ENCODE measurements around the gene NAV2.
"Not testable (repeated sequence)": the region's sequence is repeated elsewhere in the genome, so short reads cannot be mapped to it uniquely, and the experiment has no call there.

The NAV2 gene

DNA sequence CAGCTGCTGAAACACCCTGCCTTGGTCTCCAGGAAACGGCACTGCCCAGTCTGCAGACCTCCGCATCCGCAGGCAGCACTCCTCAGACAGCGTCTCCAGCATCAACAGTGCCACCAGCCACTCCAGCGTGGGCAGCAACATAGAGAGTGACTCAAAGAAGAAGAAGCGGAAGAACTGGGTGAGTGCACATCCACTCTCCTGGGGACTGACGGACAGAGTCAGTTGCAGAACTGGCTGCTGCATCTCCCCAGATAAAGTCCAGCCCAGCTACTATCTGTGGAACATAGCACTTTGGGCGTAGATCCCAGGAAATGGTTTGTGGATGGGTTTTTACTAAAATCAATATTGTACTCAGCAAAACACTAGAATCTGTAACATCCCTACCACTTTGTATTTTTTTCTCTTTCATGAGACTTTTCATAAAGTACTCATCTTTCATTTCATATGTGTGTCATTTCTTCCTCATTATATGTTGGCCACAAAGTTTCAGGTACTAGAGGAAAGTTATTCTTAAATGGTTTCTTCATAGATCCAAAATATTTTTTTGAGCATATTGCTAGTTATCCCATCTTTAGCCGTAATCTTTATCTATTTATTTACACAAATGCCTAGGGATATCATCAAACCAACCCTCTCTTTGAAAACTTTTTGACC is 367.5 kb downstream of the NAV2 start:
- POLR2A ChIA-PET, result no interaction called here
- CTCF ChIA-PET, result no interaction called here
- Histone ChIP-seq H3K27ac (ENCODE audit: insufficient read depth in 1 of 2, low read depth in 1 of 2, low read length in 2 of 2, poor library complexity in 1 of 2, severe bottlenecking in 2 of 2) (no peak overlapping the region), H3K4me1 (ENCODE audit: control extremely low read depth in 1 of 4, control insufficient read depth in 4 of 4, insufficient read depth in 4 of 4, low read length in 3 of 4) (no peaks in the 10 kb centered on the region), H3K9me3 (ENCODE audit: control extremely low read depth in 1 of 5, control insufficient read depth in 4 of 5, insufficient read depth in 2 of 5, low read depth in 1 of 5, low read length in 4 of 5) (peaks cover 0 to 1% (median 0%) of the 10 kb centered on the region in 5 experiments), H3K4me3 (ENCODE audit: control insufficient read depth in 1 of 7, extremely low read depth in 1 of 7, insufficient read depth in 4 of 7, low read depth in 2 of 7, low read length in 6 of 7) (no peak overlapping the region), H3K27me3 (replicated peaks in 2 of 5; ENCODE audit: control insufficient read depth in 4 of 5, insufficient read depth in 5 of 5, low read length in 4 of 5) (peaks cover 0 to 2% (median 0%) of the 10 kb centered on the region in 5 experiments), H3K36me3 (ENCODE audit: control insufficient read depth in 4 of 4, insufficient read depth in 4 of 4, low read length in 3 of 4) (no peaks in the 10 kb centered on the region)
- no peak for DNase-seq
- WGBS (ENCODE audit: insufficient coverage), result 77% methylated on average over 6 of the region's 9 CpGs

DNA sequence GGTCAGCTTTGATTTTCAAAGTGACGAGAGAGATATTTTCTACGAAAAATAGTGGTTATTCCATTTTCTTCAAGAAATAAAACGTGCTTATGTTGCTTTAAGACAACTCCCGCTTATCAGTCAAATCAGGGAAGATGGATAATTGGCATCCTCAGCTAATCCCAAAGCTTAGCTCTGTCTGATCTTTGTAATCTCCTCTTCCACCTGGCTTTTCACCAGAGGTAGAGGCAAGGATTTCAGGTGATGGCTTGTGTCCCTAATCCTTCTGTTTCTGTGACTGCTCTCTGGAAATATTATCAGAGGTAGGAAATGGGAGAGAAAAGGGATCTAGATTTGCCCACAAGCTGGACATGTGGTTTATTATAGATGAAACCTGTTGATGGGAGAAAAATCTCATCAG is 368.7 kb downstream of the NAV2 start:
- WGBS (ENCODE audit: insufficient coverage), result 100% methylated on average over 4 of the region's 4 CpGs
- no peaks in the 10 kb centered on the region for H3K4me1 ChIP-seq (ENCODE audit: control extremely low read depth in 1 of 4, control insufficient read depth in 4 of 4, insufficient read depth in 4 of 4, low read length in 3 of 4)
- CTCF ChIA-PET, result no interaction called here
- POLR2A ChIA-PET, result no interaction called here
- H3K36me3 ChIP-seq (ENCODE audit: control insufficient read depth in 4 of 4, insufficient read depth in 4 of 4, low read length in 3 of 4), result no peaks in the 10 kb centered on the region
- DNase-seq, result no peak
- no peak overlapping the region for H3K4me3 ChIP-seq (ENCODE audit: control insufficient read depth in 1 of 7, extremely low read depth in 1 of 7, insufficient read depth in 4 of 7, low read depth in 2 of 7, low read length in 6 of 7)
- H3K27me3 ChIP-seq (replicated peaks in 2 of 5; ENCODE audit: control insufficient read depth in 4 of 5, insufficient read depth in 5 of 5, low read length in 4 of 5), result peaks cover 0 to 2% (median 0%) of the 10 kb centered on the region in 5 experiments
- H3K27ac ChIP-seq (ENCODE audit: insufficient read depth in 1 of 2, low read depth in 1 of 2, low read length in 2 of 2, poor library complexity in 1 of 2, severe bottlenecking in 2 of 2), result no peak overlapping the region
- H3K9me3 ChIP-seq (ENCODE audit: control extremely low read depth in 1 of 5, control insufficient read depth in 4 of 5, insufficient read depth in 2 of 5, low read depth in 1 of 5, low read length in 4 of 5), result no peaks in the 10 kb centered on the region

DNA sequence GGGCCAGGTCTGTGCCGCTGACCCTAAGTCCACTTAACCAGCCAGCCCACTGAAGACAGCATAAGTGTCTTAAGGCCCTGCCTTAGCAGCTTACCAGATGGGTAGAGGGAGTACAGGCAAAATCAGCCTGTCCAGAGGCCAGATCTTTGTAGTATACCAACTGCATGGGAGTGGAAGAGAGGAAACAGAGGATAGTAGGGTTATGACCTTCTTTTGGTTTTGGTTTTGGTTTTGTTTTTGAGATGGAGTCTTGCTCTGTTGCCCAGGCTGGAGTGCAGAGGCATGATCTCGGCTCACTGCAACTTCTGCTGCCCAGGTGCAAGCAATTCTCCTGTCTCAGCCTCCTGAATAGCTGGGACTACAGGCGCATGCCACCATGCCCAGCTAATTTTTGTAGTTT is 371.2 kb downstream of the NAV2 start:
- H3K4me3 ChIP-seq (ENCODE audit: control insufficient read depth in 1 of 7, extremely low read depth in 1 of 7, insufficient read depth in 4 of 7, low read depth in 2 of 7, low read length in 6 of 7); H3K27ac ChIP-seq (ENCODE audit: insufficient read depth in 1 of 2, low read depth in 1 of 2, low read length in 2 of 2, poor library complexity in 1 of 2, severe bottlenecking in 2 of 2); H3K27me3 ChIP-seq (replicated peaks in 2 of 5; ENCODE audit: control insufficient read depth in 4 of 5, insufficient read depth in 5 of 5, low read length in 4 of 5); CTCF ChIA-PET; DNase-seq; H3K36me3 ChIP-seq (ENCODE audit: control insufficient read depth in 4 of 4, insufficient read depth in 4 of 4, low read length in 3 of 4); H3K4me1 ChIP-seq (ENCODE audit: control extremely low read depth in 1 of 4, control insufficient read depth in 4 of 4, insufficient read depth in 4 of 4, low read length in 3 of 4); H3K9me3 ChIP-seq (ENCODE audit: control extremely low read depth in 1 of 5, control insufficient read depth in 4 of 5, insufficient read depth in 2 of 5, low read depth in 1 of 5, low read length in 4 of 5); POLR2A ChIA-PET: not testable (repeated sequence)
- 83% methylated on average over 1 of the region's 3 CpGs for WGBS (ENCODE audit: insufficient coverage)

GRCh38 chr11:20084921-20085814 is 372.5 kb downstream of the NAV2 start:
- H3K4me3 ChIP-seq (ENCODE audit: control insufficient read depth in 1 of 7, extremely low read depth in 1 of 7, insufficient read depth in 4 of 7, low read depth in 2 of 7, low read length in 6 of 7), result no peak overlapping the region
- H3K4me1 ChIP-seq (ENCODE audit: control extremely low read depth in 1 of 4, control insufficient read depth in 4 of 4, insufficient read depth in 4 of 4, low read length in 3 of 4), result peaks cover 0 to 10% (median 6%) of the 10 kb centered on the region in 4 experiments
- POLR2A ChIA-PET, result no interaction called here
- no peaks in the 10 kb centered on the region for H3K9me3 ChIP-seq (ENCODE audit: control extremely low read depth in 1 of 5, control insufficient read depth in 4 of 5, insufficient read depth in 2 of 5, low read depth in 1 of 5, low read length in 4 of 5)
- H3K27ac ChIP-seq (ENCODE audit: insufficient read depth in 1 of 2, low read depth in 1 of 2, low read length in 2 of 2, poor library complexity in 1 of 2, severe bottlenecking in 2 of 2), result no peak overlapping the region
- WGBS (ENCODE audit: insufficient coverage), result 95% methylated on average over 7 of the region's 8 CpGs
- CTCF ChIA-PET, result no interaction called here
- H3K27me3 ChIP-seq (replicated peaks in 2 of 5; ENCODE audit: control insufficient read depth in 4 of 5, insufficient read depth in 5 of 5, low read length in 4 of 5), result peaks cover 0 to 4% (median 0%) of the 10 kb centered on the region in 5 experiments
- no peak for DNase-seq
- no peaks in the 10 kb centered on the region for H3K36me3 ChIP-seq (ENCODE audit: control insufficient read depth in 4 of 4, insufficient read depth in 4 of 4, low read length in 3 of 4)

DNA sequence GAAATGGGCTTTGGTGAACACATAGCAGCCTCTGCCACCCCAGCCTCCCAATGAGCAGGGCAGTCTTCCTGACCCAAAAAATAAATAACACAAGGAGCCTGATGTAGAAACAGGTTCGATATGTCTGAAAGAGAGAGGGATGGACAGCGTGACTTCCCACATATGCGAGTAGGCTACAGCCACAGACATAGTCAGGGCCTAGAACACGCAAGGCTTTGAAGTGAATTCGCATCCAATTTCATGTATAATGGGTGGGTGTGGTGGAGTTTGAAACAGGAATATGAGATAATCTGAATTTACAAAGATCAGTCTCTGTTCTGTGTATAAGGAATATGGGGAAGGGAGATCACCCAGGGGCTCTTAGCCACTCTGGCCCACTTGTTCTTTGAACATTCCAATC is 373.3 kb downstream of the NAV2 start:
- ChIA-PET POLR2A (no interaction called here), CTCF (no interaction called here)
- Histone ChIP-seq H3K4me1 (ENCODE audit: control extremely low read depth in 1 of 4, control insufficient read depth in 4 of 4, insufficient read depth in 4 of 4, low read length in 3 of 4) (peaks cover 0 to 16% (median 9%) of the 10 kb centered on the region in 4 experiments), H3K4me3 (ENCODE audit: control insufficient read depth in 1 of 7, extremely low read depth in 1 of 7, insufficient read depth in 4 of 7, low read depth in 2 of 7, low read length in 6 of 7) (no peak overlapping the region), H3K36me3 (ENCODE audit: control insufficient read depth in 4 of 4, insufficient read depth in 4 of 4, low read length in 3 of 4) (no peaks in the 10 kb centered on the region), H3K27ac (ENCODE audit: insufficient read depth in 1 of 2, low read depth in 1 of 2, low read length in 2 of 2, poor library complexity in 1 of 2, severe bottlenecking in 2 of 2) (no peak overlapping the region), H3K9me3 (ENCODE audit: control extremely low read depth in 1 of 5, control insufficient read depth in 4 of 5, insufficient read depth in 2 of 5, low read depth in 1 of 5, low read length in 4 of 5) (no peaks in the 10 kb centered on the region), H3K27me3 (replicated peaks in 2 of 5; ENCODE audit: control insufficient read depth in 4 of 5, insufficient read depth in 5 of 5, low read length in 4 of 5) (peaks cover 0 to 4% (median 0%) of the 10 kb centered on the region in 5 experiments)
- no peak for DNase-seq
- WGBS (ENCODE audit: insufficient coverage), result 100% methylated on average over 5 of the region's 5 CpGs

DNA sequence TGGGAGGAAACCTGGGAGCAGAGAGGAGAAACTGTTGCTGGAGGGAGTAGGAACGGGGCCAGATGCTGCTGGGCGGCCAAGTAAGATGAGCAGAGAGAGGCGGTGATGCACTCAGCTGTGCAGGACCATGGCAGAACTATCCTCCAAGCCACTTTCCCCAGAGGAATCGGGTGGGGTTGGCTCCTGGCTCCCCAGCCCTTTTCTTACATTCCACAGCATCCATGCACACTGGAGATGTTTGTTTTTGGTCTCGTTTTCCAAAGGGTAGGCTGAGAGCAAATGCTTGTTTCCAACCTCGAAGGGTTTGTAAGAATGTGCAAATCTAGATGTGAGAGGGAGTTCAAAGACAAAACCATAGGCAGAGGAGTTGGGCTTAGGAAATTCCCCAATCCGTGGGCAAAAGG is 374.5 kb downstream of the NAV2 start:
- DNase-seq, result no peak
- 95% methylated on average over 5 of the region's 7 CpGs for WGBS (ENCODE audit: insufficient coverage)
- POLR2A ChIA-PET, result no interaction called here

More for the DNA sequence above, 374.5 kb downstream of the NAV2 start:
- H3K27ac ChIP-seq (ENCODE audit: insufficient read depth in 1 of 2, low read depth in 1 of 2, low read length in 2 of 2, poor library complexity in 1 of 2, severe bottlenecking in 2 of 2), result no peak overlapping the region
- no peak overlapping the region for H3K4me3 ChIP-seq (ENCODE audit: control insufficient read depth in 1 of 7, extremely low read depth in 1 of 7, insufficient read depth in 4 of 7, low read depth in 2 of 7, low read length in 6 of 7)
- peaks cover 0 to 2% (median 0%) of the 10 kb centered on the region in 5 experiments for H3K27me3 ChIP-seq (replicated peaks in 2 of 5; ENCODE audit: control insufficient read depth in 4 of 5, insufficient read depth in 5 of 5, low read length in 4 of 5)
- CTCF ChIA-PET, result no interaction called here
- H3K9me3 ChIP-seq (ENCODE audit: control extremely low read depth in 1 of 5, control insufficient read depth in 4 of 5, insufficient read depth in 2 of 5, low read depth in 1 of 5, low read length in 4 of 5), result no peaks in the 10 kb centered on the region
- no peaks in the 10 kb centered on the region for H3K36me3 ChIP-seq (ENCODE audit: control insufficient read depth in 4 of 4, insufficient read depth in 4 of 4, low read length in 3 of 4)
- H3K4me1 ChIP-seq (ENCODE audit: control extremely low read depth in 1 of 4, control insufficient read depth in 4 of 4, insufficient read depth in 4 of 4, low read length in 3 of 4), result peaks cover 0 to 16% (median 9%) of the 10 kb centered on the region in 4 experiments
